Activated naive CD8-positive, alpha-beta T cell (primary cell): Measurements from ENCODE around the gene LRP6.
"Not testable (repeated sequence)": the region's sequence is repeated elsewhere in the genome, so short reads cannot be mapped to it uniquely, and the experiment has no call there.

Source experiments
- H3K27ac Mint-ChIP-seq: one replicate; pipeline ENCODE4 v1.8.0; 2021; ENCODE audit warnings: mixed read lengths
- H3K27me3 Mint-ChIP-seq: one replicate; pipeline ENCODE4 v1.8.0; 2021; ENCODE audit warnings: mixed read lengths
- H3K36me3 Mint-ChIP-seq: one replicate; pipeline ENCODE4 v1.8.0; 2021; ENCODE audit warnings: mixed read lengths
- H3K4me1 Mint-ChIP-seq: one replicate; pipeline ENCODE4 v1.8.0; 2021; ENCODE audit warnings: low read depth, mixed read lengths
- H3K4me3 Mint-ChIP-seq: one replicate; pipeline ENCODE4 v1.8.0; 2021; ENCODE audit warnings: mild to moderate bottlenecking, mixed read lengths
- H3K9me3 Mint-ChIP-seq: one replicate; pipeline ENCODE4 v1.8.0; 2021; ENCODE audit warnings: low read depth, mixed read lengths

LRP6 gene

GRCh38 chr12:12110923-12111555 is 155.8 kb downstream of the LRP6 start:
- H3K4me1 Mint-ChIP-seq, H3K27me3 Mint-ChIP-seq: not testable (repeated sequence)
- Mint-ChIP-seq H3K4me3 (peak overlapping the region; percentile 81), H3K27ac (peak overlapping the region; percentile 54), H3K36me3 (peaks cover 15% of the 10 kb centered on the region), H3K9me3 (peaks cover 15% of the 10 kb centered on the region)

GRCh38 chr12:12108441-12109058 is 158.3 kb downstream of the LRP6 start:
- peaks cover 3% of the 10 kb centered on the region for H3K4me1 Mint-ChIP-seq
- peaks cover 20% of the 10 kb centered on the region for H3K9me3 Mint-ChIP-seq
- H3K27me3 Mint-ChIP-seq, result no peaks in the 10 kb centered on the region
- H3K4me3 Mint-ChIP-seq, result no peak overlapping the region
- H3K27ac Mint-ChIP-seq, result no peak overlapping the region
- H3K36me3 Mint-ChIP-seq, result peaks cover 24% of the 10 kb centered on the region

- H3K4me1 Mint-ChIP-seq, result peaks cover 3% of the 10 kb centered on the region
- H3K27ac Mint-ChIP-seq, result no peak overlapping the region
- peaks cover 26% of the 10 kb centered on the region for H3K36me3 Mint-ChIP-seq
- H3K9me3 Mint-ChIP-seq, result peaks cover 20% of the 10 kb centered on the region
- no peaks in the 10 kb centered on the region for H3K27me3 Mint-ChIP-seq
- no peak overlapping the region for H3K4me3 Mint-ChIP-seq
Observed at GRCh38 chr12:12107678-12108077, 159.2 kb downstream of the LRP6 start.

- peaks cover 6% of the 10 kb centered on the region for H3K36me3 Mint-ChIP-seq
- H3K27me3 Mint-ChIP-seq, result no peaks in the 10 kb centered on the region
- H3K27ac Mint-ChIP-seq, result no peak overlapping the region
- H3K4me1 Mint-ChIP-seq, result no peaks in the 10 kb centered on the region
- H3K9me3 Mint-ChIP-seq, result peaks cover under 1% of the 10 kb centered on the region
- no peak overlapping the region for H3K4me3 Mint-ChIP-seq
Observed at GRCh38 chr12:12099102-12099501, 167.7 kb downstream of the LRP6 start.

- Mint-ChIP-seq H3K27ac (no peak overlapping the region), H3K36me3 (peaks cover 5% of the 10 kb centered on the region), H3K9me3 (no peaks in the 10 kb centered on the region), H3K4me3 (no peak overlapping the region), H3K27me3 (no peaks in the 10 kb centered on the region), H3K4me1 (no peaks in the 10 kb centered on the region)
Observed at GRCh38 chr12:12098691-12099015, 168.2 kb downstream of the LRP6 start.

GRCh38 chr12:12097891-12098690 is 168.8 kb downstream of the LRP6 start:
- no peaks in the 10 kb centered on the region for H3K9me3 Mint-ChIP-seq
- H3K4me3 Mint-ChIP-seq, result no peak overlapping the region
- no peaks in the 10 kb centered on the region for H3K27me3 Mint-ChIP-seq
- no peak overlapping the region for H3K27ac Mint-ChIP-seq
- peaks cover 3% of the 10 kb centered on the region for H3K36me3 Mint-ChIP-seq
- H3K4me1 Mint-ChIP-seq, result no peaks in the 10 kb centered on the region

- Mint-ChIP-seq H3K9me3 (no peaks in the 10 kb centered on the region), H3K36me3 (peaks cover 3% of the 10 kb centered on the region), H3K4me1 (no peaks in the 10 kb centered on the region), H3K27ac (no peak overlapping the region), H3K27me3 (no peaks in the 10 kb centered on the region), H3K4me3 (no peak overlapping the region)
Observed at GRCh38 chr12:12095021-12095420, 171.8 kb downstream of the LRP6 start.

GRCh38 chr12:12094481-12094880 is 172.4 kb downstream of the LRP6 start:
- Mint-ChIP-seq H3K27ac (no peak overlapping the region), H3K4me3 (no peak overlapping the region), H3K27me3 (no peaks in the 10 kb centered on the region), H3K4me1 (no peaks in the 10 kb centered on the region), H3K9me3 (no peaks in the 10 kb centered on the region), H3K36me3 (peaks cover 3% of the 10 kb centered on the region)

- Mint-ChIP-seq H3K4me1 (no peaks in the 10 kb centered on the region), H3K36me3 (peaks cover 3% of the 10 kb centered on the region), H3K4me3 (no peak overlapping the region), H3K27me3 (no peaks in the 10 kb centered on the region), H3K27ac (no peak overlapping the region), H3K9me3 (no peaks in the 10 kb centered on the region)
Observed at GRCh38 chr12:12091977-12092663, 174.7 kb downstream of the LRP6 start.

- H3K27ac Mint-ChIP-seq, result no peak overlapping the region
- no peaks in the 10 kb centered on the region for H3K4me1 Mint-ChIP-seq
- H3K36me3 Mint-ChIP-seq, result peaks cover 3% of the 10 kb centered on the region
- H3K4me3 Mint-ChIP-seq, result no peak overlapping the region
- no peaks in the 10 kb centered on the region for H3K27me3 Mint-ChIP-seq
- H3K9me3 Mint-ChIP-seq, result no peaks in the 10 kb centered on the region
Observed at GRCh38 chr12:12091071-12091470, 175.8 kb downstream of the LRP6 start.

GRCh38 chr12:12088761-12089160 is 178.1 kb downstream of the LRP6 start:
- no peak overlapping the region for H3K4me3 Mint-ChIP-seq
- no peaks in the 10 kb centered on the region for H3K9me3 Mint-ChIP-seq
- H3K27me3 Mint-ChIP-seq, result no peaks in the 10 kb centered on the region
- H3K4me1 Mint-ChIP-seq, result no peaks in the 10 kb centered on the region
- H3K27ac Mint-ChIP-seq, result no peak overlapping the region
- H3K36me3 Mint-ChIP-seq, result no peaks in the 10 kb centered on the region

GRCh38 chr12:12088147-12088546 is 178.7 kb downstream of the LRP6 start:
- Mint-ChIP-seq H3K27ac (no peak overlapping the region), H3K9me3 (no peaks in the 10 kb centered on the region), H3K27me3 (no peaks in the 10 kb centered on the region), H3K4me1 (no peaks in the 10 kb centered on the region), H3K4me3 (no peak overlapping the region), H3K36me3 (no peaks in the 10 kb centered on the region)

GRCh38 chr12:12087693-12088034 is 179.2 kb downstream of the LRP6 start:
- Mint-ChIP-seq H3K4me3 (no peak overlapping the region), H3K4me1 (no peaks in the 10 kb centered on the region), H3K27ac (no peak overlapping the region), H3K9me3 (no peaks in the 10 kb centered on the region), H3K27me3 (no peaks in the 10 kb centered on the region), H3K36me3 (no peaks in the 10 kb centered on the region)

GRCh38 chr12:12086973-12087692 is 179.7 kb downstream of the LRP6 start:
- H3K4me1 Mint-ChIP-seq, result no peaks in the 10 kb centered on the region
- no peak overlapping the region for H3K4me3 Mint-ChIP-seq
- no peaks in the 10 kb centered on the region for H3K36me3 Mint-ChIP-seq
- H3K27ac Mint-ChIP-seq, result no peak overlapping the region
- H3K27me3 Mint-ChIP-seq, result no peaks in the 10 kb centered on the region
- H3K9me3 Mint-ChIP-seq, result no peaks in the 10 kb centered on the region

- Mint-ChIP-seq H3K4me3 (no peak overlapping the region), H3K9me3 (no peaks in the 10 kb centered on the region), H3K4me1 (no peaks in the 10 kb centered on the region), H3K27me3 (no peaks in the 10 kb centered on the region), H3K27ac (no peak overlapping the region), H3K36me3 (no peaks in the 10 kb centered on the region)
Observed at GRCh38 chr12:12086362-12086761, 180.5 kb downstream of the LRP6 start.
